Stimulated activated CD8-positive, alpha-beta memory T cell treated with anti-CD3 and anti-CD28 coated beads, Interleukin-7, amount 100 ng/mL, for 4 hours (primary cell): ENCODE results near the gene BAG3.

Source experiments
- DNase-seq, 2 donors: peaks; one replicate each; pipeline ENCODE4 v3.0.0-alpha.2; 2020; ENCODE audit warnings: low read depth in 2 of 2

Gene BAG3

DNA sequence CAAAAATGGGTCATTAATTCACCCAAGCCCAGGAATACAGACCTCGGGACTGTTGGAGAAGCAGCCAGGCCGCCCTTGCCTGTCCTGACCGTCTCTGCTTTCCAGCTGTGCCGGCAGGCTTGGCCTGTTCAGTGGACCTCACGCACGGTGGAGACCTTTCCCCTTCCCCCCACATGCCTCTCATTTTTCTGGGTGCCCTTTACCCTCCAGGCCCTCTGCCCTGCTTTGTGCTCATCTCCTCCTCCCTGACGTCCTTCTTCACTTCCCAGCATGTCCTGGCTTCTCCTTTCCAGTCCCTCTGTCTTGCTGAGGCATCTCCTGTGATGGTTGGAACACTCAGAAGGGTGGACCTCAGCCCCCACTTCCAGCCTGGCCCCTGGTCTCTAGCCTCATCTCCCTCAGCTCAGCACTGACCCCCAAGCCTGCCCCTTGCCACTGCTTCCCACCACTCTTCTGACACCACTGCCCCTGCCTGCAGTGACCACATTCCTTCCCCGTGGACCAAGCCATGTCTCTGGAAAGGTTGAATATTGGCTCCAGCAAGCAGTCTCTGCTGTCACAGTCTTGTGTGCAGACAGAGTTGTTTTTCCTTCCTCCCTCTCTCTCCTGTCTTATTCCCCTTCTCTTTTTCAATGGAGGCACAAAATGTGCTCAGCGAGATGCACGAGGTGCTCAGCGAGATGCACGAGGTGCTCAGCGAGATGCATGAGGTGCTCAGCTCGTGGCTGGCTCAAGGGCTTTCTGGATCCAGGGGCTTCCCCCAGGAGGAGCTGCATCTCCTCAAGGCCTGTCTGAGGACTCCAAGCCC, 14.9 kb downstream of the BAG3 start:
- DNase-seq, result no peak

DNA sequence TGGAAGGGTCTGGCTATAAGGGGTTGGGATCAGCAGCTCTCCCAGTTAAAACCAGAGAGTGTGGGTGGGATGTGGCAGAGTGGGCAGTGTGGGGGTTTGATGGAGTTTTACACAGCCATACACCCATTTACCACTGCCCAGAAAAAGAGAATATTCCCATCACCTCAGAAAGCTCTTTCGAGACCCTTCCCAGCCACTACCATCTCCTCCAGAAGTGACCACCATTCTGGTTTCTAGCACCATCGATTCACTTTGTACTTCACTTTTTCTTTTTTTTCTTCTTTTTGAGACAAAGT, 15.5 kb downstream of the BAG3 start:
- DNase-seq, result no peak

DNA sequence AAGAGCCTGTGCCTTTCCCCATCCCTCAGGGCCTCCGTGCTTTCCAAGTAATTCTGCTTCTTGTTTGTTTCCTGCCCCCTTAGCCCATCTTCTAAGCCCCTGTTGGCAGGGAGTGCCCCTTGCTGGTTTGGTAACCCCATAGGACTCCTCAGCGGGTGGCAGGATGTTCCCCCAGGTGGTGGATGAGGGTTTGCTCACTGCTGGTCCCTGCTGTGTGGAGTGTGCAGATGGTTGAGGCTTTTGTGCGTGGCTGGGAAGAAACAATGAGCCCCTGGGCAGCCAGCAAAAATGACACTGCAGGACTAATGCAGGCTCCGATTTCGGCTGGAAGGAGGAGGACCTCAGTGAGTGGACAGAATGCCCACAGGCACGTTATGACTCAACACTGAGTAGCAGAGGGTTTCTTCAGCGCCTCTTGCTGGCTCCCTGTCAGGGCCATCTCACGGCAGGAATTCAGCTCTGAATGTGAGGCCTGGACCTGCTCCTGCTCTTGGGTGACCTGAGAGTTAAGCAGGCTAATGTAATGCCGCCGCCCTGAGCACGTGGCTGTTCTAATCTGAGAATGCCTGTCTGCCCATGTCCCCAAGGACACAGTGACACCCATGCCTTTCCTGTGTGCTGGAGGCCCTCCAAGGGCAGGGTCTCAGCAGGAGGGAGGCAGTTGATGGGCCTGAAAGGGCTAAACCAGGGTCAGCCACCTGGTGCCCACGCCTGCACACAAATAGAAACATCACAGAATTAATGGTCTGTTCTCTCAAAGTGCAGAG, 16.6 kb downstream of the BAG3 start:
- DNase-seq, result no peak

DNA sequence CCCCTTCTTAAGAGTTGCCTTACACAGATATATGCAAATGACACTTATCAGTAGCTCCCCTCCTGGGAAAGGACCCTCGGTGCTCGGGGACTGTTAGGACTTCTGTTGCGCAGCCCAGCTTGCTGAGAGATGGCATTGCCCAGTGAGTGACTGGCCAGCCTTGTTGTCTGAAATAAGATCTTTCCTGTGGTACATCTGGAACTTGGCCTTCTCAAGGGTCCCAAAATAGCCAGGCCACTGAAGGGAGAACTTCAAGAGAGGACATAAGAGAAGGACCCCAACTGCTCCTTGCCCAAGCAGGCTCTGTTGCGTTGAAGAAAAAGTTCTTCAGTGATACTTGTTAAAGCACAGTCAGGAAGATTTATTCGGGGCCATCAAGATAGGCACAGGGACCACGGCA, 17.3 kb downstream of the BAG3 start:
- no peak for DNase-seq

DNA sequence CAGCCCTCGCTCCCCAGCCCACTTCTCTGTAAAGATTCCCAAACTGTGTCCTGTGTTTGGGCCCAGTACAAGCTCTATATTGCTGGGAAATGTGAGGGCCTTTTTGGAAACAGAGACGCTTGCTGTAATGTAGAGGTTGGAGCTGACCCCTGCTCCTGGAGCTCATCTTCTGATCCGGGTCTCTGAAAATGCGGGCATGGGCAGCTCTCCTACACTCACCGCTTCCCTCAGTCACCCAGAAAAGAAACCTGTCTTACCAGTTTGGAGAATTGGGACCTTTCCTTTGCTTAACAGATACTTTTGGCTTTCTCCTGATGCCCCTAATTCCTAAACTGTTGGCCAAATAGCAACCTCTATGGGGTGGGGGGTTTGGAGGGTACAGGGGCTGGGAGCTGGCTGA, 18.2 kb downstream of the BAG3 start:
- no peak for DNase-seq

- DNase-seq, result no peak
These were observed 18.9 kb downstream of the BAG3 start for GRCh38 chr10:119669975-119670640.

DNA sequence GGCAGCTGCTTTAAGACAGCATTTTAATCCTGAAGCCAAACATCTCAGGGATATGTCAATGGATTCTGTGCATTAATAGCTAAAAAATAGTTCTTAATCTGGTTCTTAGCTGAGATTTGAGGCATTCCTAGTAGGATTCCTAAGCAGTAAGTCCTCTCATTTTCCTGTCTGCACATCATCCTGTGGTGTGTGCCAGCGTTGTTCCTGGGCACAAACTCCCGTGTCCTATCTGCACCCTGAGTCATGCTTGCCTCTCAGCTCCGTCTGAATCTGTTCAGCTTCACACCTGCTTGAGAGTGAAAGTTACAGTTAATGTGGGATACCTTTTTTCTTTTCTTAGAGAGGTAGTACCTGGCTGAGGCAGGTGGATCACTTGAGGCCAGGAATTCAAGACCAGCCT, 19.5 kb downstream of the BAG3 start:
- DNase-seq, result no peak

- no peak for DNase-seq
These were observed 20.2 kb downstream of the BAG3 start for GRCh38 chr10:119671381-119671780.

- no peak for DNase-seq
These were observed 21.1 kb downstream of the BAG3 start for GRCh38 chr10:119672291-119672690.

- DNase-seq, result no peak
These were observed 22.1 kb downstream of the BAG3 start for GRCh38 chr10:119673271-119673670.

- DNase-seq, result no peak
These were observed 24.4 kb downstream of the BAG3 start for GRCh38 chr10:119675483-119676170.

DNA sequence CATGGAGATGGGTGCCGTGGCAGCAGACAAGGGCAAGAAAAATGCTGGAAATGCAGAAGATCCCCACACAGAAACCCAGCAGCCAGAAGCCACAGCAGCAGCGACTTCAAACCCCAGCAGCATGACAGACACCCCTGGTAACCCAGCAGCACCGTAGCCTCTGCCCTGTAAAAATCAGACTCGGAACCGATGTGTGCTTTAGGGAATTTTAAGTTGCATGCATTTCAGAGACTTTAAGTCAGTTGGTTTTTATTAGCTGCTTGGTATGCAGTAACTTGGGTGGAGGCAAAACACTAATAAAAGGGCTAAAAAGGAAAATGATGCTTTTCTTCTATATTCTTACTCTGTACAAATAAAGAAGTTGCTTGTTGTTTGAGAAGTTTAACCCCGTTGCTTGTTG, 25.9 kb downstream of the BAG3 start:
- no peak for DNase-seq

GRCh38 chr10:119677904-119678755, 26.9 kb downstream of the BAG3 start:
- no peak for DNase-seq

DNA sequence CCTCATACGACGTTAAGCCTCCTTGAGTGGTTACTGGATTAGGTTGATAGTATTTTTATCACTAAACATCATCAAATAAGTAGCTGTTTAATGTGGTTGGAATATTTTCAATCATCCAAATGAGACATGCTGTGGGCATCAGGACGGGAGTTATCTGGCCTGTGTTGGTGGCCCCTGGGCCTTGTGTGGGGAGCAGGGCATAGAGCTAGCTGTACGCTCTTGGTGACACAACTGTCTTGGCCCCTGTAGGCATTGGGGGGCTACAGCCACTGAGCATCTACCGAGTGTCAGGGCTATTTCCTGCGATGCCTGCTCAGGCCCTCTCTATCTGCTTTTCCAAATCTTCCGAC, 28.3 kb downstream of the BAG3 start:
- no peak for DNase-seq

- DNase-seq, result no peak
These were observed 28.9 kb downstream of the BAG3 start for GRCh38 chr10:119680050-119680449.

- no peak for DNase-seq
These were observed 29.5 kb downstream of the BAG3 start for GRCh38 chr10:119680650-119681081.

- peak; percentile 71 to 77 for DNase-seq
These were observed 35.4 kb downstream of the BAG3 start for GRCh38 chr10:119686465-119687191.

DNA sequence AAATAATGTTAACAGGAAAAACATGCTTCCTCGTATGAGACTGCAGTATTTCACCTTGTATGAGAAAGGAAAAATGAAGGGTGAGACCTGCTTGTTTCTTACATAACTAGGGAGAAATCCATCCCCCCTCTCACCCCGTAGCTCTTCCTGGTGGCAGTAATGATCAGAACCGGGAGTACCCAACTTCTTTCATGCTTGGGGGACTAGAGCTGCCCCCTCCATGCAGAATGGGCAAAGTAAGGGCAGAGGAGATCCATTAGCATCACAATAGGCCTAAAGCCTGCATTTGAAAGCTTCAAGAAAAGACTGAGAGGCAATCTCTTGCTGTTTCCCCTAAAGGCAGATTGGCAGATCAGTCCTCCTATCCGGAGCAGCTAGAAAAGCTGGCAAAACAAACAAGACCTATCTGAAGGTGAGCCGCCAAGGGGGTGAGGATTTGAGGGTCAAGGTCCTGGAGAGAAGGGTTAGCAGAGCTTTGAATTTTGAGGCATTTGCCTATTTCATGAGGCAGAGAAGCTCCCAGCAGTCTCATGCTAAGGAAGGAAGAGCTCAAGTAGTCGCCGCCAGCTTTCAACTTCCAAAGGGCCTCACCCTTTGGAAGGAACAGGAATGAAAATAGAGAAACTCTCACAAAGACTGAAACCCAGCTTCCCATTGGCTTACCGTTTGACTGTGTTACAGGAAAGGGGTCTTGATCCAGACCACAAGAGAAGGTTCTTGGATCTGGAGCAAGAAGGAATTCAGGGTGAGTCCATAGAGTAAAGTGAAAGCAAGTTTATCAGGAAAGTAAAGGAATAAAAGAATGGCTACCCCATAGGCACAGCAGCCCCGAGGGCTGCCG, 36.2 kb downstream of the BAG3 start:
- no peak for DNase-seq

GRCh38 chr10:119688033-119688508, 36.9 kb downstream of the BAG3 start:
- no peak for DNase-seq
